ENCODE results near the gene YDJC. TPM values are rescaled to one million over a fixed set of nuclear protein-coding genes. Genes with fewer than 3 reads are reported as not detected.

Gene YDJC
- total and polyA plus RNA-seq, 9 of the 15 experiments (the other 6 are each of a cell fraction or from before 2014, with no cell fraction given), result 13.5 to 871 (median 164) TPM

DNA sequence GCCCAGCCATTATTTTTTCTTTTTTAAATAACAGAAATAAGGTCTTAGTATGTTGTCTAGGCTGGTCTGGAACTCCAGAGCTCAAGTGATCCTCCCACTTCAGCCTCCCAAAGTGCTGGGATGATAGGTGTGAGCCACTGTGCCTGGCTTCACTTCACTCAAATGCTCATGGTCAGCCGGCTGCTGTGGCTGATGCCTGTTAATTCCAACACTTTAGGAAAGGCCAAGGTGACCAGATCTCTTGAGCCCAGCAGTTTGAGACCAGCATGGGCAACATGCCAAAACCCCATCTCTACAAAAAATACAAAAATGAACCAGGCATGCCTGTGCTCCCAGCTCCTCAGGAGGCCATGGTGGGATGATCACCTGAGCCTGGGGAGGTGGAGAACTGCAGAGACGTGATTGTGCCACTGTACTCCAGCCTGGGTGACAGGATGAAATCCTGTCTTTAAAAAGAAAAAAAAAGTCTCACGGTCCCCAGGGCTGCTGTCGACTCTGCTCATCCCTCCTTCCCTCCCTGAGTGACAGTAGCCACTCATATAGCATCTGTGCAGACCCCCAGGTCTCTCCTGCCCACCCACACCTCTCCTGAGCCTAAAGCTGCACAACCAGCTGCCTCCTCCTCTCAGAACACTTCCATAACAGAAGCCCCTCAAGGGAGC lies 3.6 kb downstream of the YDJC start (continued):
- TF ChIP-seq, protein P1, sequence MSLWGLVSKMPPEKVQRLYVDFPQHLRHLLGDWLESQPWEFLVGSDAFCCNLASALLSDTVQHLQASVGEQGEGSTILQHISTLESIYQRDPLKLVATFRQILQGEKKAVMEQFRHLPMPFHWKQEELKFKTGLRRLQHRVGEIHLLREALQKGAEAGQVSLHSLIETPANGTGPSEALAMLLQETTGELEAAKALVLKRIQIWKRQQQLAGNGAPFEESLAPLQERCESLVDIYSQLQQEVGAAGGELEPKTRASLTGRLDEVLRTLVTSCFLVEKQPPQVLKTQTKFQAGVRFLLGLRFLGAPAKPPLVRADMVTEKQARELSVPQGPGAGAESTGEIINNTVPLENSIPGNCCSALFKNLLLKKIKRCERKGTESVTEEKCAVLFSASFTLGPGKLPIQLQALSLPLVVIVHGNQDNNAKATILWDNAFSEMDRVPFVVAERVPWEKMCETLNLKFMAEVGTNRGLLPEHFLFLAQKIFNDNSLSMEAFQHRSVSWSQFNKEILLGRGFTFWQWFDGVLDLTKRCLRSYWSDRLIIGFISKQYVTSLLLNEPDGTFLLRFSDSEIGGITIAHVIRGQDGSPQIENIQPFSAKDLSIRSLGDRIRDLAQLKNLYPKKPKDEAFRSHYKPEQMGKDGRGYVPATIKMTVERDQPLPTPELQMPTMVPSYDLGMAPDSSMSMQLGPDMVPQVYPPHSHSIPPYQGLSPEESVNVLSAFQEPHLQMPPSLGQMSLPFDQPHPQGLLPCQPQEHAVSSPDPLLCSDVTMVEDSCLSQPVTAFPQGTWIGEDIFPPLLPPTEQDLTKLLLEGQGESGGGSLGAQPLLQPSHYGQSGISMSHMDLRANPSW (CRISPR knock-in tag; IDR thresholded peaks at IDR 0.05), result 0 out of 2 replicates have a peak, but pooled peaks have one; percentile 43
- no peak for TF ChIP-seq DMBX1 (CRISPR knock-in tag; IDR thresholded peaks at IDR 0.05; ENCODE audit: borderline replicate concordance)
- no peak; the same call in 1 of the 2 replicates for TF ChIP-seq JUN (IDR thresholded peaks at IDR 0.05; ENCODE audit: borderline replicate concordance, low read depth, low read length)
- no peak for TF ChIP-seq JUN (CRISPR knock-in tag; IDR thresholded peaks at IDR 0.05; ENCODE audit: borderline replicate concordance)
- TF ChIP-seq, protein P2, sequence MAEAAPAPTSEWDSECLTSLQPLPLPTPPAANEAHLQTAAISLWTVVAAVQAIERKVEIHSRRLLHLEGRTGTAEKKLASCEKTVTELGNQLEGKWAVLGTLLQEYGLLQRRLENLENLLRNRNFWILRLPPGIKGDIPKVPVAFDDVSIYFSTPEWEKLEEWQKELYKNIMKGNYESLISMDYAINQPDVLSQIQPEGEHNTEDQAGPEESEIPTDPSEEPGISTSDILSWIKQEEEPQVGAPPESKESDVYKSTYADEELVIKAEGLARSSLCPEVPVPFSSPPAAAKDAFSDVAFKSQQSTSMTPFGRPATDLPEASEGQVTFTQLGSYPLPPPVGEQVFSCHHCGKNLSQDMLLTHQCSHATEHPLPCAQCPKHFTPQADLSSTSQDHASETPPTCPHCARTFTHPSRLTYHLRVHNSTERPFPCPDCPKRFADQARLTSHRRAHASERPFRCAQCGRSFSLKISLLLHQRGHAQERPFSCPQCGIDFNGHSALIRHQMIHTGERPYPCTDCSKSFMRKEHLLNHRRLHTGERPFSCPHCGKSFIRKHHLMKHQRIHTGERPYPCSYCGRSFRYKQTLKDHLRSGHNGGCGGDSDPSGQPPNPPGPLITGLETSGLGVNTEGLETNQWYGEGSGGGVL (CRISPR knock-in tag; IDR thresholded peaks at IDR 0.05), result no peak
- TF ChIP-seq, protein P3, sequence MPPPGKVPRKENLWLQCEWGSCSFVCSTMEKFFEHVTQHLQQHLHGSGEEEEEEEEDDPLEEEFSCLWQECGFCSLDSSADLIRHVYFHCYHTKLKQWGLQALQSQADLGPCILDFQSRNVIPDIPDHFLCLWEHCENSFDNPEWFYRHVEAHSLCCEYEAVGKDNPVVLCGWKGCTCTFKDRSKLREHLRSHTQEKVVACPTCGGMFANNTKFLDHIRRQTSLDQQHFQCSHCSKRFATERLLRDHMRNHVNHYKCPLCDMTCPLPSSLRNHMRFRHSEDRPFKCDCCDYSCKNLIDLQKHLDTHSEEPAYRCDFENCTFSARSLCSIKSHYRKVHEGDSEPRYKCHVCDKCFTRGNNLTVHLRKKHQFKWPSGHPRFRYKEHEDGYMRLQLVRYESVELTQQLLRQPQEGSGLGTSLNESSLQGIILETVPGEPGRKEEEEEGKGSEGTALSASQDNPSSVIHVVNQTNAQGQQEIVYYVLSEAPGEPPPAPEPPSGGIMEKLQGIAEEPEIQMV (tag; conservative IDR thresholded peaks at IDR 0.05; ENCODE audit: low read depth), result no peak
- TF ChIP-seq, protein P4, sequence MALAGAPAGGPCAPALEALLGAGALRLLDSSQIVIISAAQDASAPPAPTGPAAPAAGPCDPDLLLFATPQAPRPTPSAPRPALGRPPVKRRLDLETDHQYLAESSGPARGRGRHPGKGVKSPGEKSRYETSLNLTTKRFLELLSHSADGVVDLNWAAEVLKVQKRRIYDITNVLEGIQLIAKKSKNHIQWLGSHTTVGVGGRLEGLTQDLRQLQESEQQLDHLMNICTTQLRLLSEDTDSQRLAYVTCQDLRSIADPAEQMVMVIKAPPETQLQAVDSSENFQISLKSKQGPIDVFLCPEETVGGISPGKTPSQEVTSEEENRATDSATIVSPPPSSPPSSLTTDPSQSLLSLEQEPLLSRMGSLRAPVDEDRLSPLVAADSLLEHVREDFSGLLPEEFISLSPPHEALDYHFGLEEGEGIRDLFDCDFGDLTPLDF (CRISPR knock-in tag; IDR thresholded peaks at IDR 0.05), result peak; percentile 76
- TF ChIP-seq, protein P5, sequence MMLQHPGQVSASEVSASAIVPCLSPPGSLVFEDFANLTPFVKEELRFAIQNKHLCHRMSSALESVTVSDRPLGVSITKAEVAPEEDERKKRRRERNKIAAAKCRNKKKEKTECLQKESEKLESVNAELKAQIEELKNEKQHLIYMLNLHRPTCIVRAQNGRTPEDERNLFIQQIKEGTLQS (IDR thresholded peaks at IDR 0.05), result no peak
- TF ChIP-seq, protein P5 (CRISPR knock-in tag; conservative IDR thresholded peaks at IDR 0.05), result peak; percentile 84
- no peak for TF ChIP-seq HNRNPK (IDR thresholded peaks at IDR 0.05; ENCODE audit: low read depth, low read length, poor library complexity, severe bottlenecking)
- TF ChIP-seq RFX7 (CRISPR knock-in tag; IDR thresholded peaks at IDR 0.05), result no peak
- TF ChIP-seq NR2C1 (IDR thresholded peaks at IDR 0.05), result no peak
- TF ChIP-seq NR2C1 (tag; IDR thresholded peaks at IDR 0.05), result no peak
- no peak for TF ChIP-seq PHF21A (IDR thresholded peaks at IDR 0.05; ENCODE audit: borderline replicate concordance, low read depth)
- no peak for TF ChIP-seq ZNF589 (CRISPR knock-in tag; IDR thresholded peaks at IDR 0.05; ENCODE audit: low read depth)
- TF ChIP-seq, protein P6, sequence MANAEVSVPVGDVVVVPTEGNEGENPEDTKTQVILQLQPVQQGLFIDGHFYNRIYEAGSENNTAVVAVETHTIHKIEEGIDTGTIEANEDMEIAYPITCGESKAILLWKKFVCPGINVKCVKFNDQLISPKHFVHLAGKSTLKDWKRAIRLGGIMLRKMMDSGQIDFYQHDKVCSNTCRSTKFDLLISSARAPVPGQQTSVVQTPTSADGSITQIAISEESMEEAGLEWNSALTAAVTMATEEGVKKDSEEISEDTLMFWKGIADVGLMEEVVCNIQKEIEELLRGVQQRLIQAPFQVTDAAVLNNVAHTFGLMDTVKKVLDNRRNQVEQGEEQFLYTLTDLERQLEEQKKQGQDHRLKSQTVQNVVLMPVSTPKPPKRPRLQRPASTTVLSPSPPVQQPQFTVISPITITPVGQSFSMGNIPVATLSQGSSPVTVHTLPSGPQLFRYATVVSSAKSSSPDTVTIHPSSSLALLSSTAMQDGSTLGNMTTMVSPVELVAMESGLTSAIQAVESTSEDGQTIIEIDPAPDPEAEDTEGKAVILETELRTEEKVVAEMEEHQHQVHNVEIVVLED (CRISPR knock-in tag; IDR thresholded peaks at IDR 0.05), result no peak
- TF ChIP-seq ZNF384 (IDR thresholded peaks at IDR 0.05; ENCODE audit: low read depth, low read length), result peak; percentile 58; the same call in 1 of the 2 replicates

All from K562 (cell line).